ENCODE results near the gene CEP126.

GRCh38 chr11:101907815-101908214 is 7.0 kb upstream of the CEP126 start:
- TF ChIP-seq POLR2A (IDR thresholded peaks at IDR 0.05) (no peak), CTCF (IDR thresholded peaks at IDR 0.05) (no peak)
